VCaP (cell line): ENCODE results near the gene SSBP1.

Experiments used
- H3K27ac ChIP-seq: fragments of 450-650 bp; 2 replicates; pipeline ENCODE4 v1.5.1; 2017
- TF ChIP-seq, protein P1 (sequence below): fragments of 450-650 bp; conservative IDR thresholded peaks from 2 replicates; pipeline ENCODE4 v1.5.1; 2017; ENCODE audit warnings: mild to moderate bottlenecking, moderate library complexity

Gene SSBP1

DNA sequence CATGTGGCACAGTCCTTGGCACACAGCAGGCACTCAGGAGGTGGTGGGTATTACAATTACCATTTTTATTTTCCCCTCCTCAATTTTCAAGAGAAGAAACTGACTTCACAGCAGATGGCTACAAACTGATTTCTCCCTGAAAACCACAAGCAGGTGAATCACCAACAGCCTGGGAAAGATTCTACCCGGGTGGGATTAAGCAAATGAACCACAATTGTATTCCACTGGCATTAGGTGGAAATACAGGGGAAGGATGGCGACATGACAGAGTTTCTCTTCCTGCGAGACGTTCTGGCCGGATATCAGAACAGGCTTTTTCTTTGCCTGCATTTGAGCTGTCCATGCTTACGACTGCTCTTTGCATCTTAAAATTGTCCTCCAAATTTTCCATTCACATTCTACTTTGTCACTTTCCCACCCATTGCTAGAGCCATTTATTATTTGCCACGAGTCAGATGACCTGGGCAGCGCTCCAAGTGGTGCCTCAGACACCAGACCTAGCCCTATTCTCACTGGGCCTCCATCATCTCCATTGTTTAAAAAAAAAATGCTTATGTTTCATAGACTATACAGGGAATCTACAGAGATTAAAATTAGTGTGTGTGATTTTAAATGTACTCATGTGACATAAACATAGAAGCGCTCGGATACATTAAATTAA, 40.8 kb upstream of the SSBP1 start:
- TF ChIP-seq, protein P1, sequence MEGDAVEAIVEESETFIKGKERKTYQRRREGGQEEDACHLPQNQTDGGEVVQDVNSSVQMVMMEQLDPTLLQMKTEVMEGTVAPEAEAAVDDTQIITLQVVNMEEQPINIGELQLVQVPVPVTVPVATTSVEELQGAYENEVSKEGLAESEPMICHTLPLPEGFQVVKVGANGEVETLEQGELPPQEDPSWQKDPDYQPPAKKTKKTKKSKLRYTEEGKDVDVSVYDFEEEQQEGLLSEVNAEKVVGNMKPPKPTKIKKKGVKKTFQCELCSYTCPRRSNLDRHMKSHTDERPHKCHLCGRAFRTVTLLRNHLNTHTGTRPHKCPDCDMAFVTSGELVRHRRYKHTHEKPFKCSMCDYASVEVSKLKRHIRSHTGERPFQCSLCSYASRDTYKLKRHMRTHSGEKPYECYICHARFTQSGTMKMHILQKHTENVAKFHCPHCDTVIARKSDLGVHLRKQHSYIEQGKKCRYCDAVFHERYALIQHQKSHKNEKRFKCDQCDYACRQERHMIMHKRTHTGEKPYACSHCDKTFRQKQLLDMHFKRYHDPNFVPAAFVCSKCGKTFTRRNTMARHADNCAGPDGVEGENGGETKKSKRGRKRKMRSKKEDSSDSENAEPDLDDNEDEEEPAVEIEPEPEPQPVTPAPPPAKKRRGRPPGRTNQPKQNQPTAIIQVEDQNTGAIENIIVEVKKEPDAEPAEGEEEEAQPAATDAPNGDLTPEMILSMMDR: no peak
- peak overlapping the region; percentile 56; the same call in 1 of the 2 replicates for H3K27ac ChIP-seq

DNA sequence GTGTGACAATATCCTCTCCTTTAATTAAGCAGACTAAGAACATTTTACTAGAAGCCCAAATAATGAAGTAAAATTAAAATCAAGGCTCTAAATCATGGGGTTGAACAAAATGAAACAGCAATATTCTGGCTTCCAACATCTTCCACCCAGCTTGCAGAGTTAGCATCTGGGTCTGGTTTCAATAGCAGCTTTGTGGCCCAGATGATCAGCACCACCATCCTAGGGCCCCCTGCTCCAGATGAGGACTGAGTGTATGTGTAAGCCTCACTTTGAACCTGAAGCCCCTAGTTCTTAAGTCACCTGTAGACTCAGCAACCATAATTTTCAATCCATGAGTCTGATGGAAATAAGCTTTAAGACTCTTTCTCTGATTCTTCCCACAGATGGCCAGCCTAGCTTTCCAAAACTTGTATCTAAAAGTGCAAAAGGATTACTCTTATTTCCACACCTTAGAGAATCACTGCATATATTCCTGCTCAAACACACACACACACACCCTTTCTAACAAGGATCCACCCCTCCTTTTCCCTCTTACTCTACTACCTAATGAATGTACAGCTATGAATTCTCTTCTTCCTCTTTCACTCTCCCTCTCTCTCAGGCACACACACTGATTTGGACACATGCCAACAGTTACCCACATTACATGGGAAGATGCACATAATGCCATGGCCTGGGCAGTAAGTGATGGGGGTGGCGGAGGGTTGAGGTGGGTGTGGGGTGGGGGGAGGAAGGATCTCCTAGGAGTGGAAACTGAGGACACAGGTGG, 39.7 kb upstream of the SSBP1 start:
- TF ChIP-seq, protein P1: no peak
- H3K27ac ChIP-seq: no peak overlapping the region

DNA sequence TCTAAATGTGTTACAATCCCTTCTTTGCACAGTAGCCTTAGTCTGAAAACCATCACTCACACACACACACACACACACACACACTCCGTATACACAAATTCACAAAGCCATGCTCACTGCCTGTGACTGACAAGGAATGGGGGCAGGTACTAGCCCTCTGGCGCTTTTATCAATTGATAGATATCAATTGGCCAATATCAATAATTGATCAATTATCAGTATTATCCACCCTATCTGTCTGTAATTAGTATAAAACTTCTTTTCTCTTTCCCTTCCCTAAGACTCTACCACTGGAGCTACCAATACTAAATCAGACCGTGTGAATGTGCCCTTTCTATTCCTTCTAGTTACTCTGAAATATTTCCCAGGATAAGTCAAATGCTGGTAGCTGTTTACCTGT, 38.3 kb upstream of the SSBP1 start:
- TF ChIP-seq, protein P1: no peak
- H3K27ac ChIP-seq: no peak overlapping the region

DNA sequence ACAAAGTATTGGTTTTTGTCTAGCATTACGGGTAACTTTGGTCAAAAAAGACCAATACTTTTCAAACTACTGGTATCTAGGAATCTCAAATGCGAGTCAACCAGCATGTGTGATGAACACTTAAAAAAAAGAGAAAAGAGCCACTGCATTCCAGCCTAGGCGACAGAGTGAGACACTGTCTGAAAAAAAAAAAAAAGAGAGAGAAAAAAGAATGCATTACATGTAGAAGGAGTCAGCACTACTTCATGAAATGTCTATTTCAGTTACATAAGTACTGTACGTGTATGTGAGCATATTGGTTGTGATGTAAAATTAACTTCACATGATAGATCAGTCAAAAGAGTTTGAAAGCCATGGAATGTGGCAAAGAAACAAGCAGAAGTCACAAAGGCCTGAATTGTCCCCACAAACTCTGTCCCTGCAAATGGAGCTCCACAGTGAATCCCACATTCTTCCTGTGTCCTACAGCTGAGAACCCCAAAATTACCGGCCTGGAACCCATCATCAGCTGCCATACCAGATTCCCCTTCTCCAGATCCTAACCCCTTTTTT, 37.8 kb upstream of the SSBP1 start:
- TF ChIP-seq, protein P1: no peak
- H3K27ac ChIP-seq: peak overlapping the region; percentile 92

DNA sequence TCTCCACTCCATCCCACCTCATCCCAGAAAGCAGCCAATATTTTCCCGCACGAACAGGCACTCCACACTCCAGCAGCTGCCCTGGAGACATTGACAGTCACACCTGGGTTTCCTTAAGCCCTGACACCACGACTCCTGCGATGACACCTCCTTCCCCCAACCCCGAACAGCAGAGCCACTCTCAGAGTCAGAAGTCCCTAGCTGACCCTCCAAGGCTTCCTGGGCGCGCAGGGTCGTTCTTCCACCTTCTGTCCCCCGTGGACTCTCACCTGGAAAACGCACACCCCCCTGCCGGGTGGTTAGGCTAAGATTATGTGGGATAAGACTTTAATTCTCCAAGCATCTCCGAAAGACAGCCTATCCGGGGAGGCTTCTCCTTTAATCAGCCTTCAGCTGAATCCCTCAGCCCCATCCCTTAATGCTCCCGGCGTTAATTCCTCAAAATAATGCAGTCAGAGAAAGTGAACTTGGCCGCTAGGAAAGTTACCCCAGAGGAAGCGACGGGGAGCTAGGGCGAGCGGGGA, 37.2 kb upstream of the SSBP1 start:
- H3K27ac ChIP-seq: peak overlapping the region; percentile 92
- TF ChIP-seq, protein P1: no peak

DNA sequence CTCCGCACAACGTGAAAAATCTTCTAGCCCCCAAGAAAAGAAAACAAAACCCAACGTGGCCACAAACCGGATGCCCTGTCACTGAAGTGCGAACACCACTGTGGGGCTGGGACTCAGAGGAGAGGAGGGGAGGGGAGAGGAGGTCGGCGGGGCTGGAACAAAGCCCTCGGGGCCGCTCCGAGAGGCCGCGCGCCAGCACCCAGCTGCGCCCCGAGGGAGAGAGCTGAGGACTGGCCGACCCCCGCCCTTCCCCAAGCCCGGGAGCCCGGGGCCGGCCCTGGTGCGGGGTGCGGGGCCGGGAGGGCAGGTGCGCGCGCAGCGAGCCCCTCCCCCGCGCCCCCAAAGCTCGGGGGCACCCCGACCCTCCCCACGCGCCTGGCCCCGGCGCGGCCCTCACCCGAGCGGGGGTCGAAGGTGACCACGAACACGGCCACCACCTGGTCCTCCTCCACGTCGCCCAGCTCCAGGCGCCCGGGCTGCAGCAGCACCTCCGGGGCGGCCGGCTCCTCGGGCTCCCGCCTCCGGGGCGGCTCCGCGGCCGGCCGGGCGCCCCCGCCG, 36.6 kb upstream of the SSBP1 start:
- peak overlapping the region; percentile 92 for H3K27ac ChIP-seq
- TF ChIP-seq, protein P1: no peak

DNA sequence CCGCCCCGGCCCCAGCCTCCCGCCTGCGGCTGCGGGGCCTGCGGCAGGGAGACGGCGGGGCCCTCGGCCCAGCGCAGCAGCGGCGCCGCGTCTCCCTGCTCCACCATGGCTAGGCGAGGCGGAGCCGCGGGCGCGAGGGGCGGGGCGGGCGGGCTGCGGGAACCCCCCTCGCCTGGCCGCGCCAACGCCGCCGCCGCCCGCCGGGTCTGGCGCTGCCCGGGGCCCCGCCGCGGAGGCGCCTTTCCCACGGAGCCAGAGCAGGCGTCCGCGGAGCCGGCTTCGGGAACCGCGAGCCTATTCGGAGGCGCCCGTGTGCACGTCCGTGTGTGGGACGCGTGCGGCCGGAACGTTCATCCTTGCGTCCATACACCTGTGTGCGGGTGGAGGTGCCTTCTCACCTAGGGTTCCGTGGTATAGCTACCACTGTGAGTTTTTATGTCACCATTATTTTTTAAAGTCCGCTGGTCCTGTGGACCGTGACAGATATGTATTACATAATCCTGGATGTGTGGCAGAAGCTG, 36.1 kb upstream of the SSBP1 start, which contains the start of gene DENND11:
TSS of gene DENND11 (minus strand) at position 120 of the 521 bp plus-strand sequence. CDS start at position 107, 13 bp downstream.
- peak within 1 kb of the TSS; percentile 92 for H3K27ac ChIP-seq
- TF ChIP-seq, protein P1: no peak
